Middle frontal gyrus (tissue), 1 donor: Measurements from ENCODE around the gene TESK2.
"Not testable (repeated sequence)": the region's sequence is repeated elsewhere in the genome, so short reads cannot be mapped to it uniquely, and the experiment has no call there.

Source experiments
- DNase-seq: peaks from one replicate; pipeline ENCODE4 v3.0.0-alpha.2; 2015; ENCODE audit warnings: low spot score; ENCODE audit errors: extremely low spot score

Gene TESK2

DNA sequence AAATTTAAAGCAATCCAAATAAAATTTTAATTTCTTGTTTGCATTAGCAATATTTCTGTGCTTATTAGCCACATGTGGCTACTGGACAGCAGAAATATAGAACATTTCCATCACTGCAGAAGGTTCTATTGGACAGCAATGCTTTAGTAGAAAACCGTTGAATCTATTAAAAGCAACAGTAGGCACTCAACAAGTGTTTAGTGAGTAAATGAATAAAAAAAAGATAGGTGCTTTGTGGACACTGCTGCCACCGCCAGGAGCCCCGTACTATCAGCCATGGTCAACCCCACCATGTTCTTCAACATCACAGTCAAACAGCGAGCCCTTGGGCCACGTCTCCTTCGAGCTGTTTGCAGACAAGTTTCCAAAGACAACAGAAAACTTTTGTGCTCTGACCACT, 76.2 kb downstream of the TESK2 start:
- DNase-seq: no peak

DNA sequence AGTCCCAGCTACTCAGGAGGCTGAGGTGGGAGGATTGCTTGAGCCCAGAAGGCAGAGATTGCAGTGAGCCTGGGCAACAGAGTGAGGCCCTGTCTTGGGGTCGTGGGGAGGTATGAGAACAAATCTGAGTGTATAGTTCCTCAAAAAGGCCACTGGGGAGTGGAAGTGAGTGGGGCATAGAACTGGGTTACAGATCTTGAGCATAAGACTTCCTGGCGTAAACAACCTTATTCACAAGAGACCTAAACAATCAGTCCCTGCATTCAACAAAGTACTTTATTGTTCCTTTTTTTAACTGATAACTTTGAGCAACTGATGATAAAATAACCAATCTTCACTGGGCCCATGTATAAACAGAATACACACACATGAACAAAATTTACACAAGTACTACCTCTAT, 78.1 kb downstream of the TESK2 start:
- DNase-seq: no peak

DNA sequence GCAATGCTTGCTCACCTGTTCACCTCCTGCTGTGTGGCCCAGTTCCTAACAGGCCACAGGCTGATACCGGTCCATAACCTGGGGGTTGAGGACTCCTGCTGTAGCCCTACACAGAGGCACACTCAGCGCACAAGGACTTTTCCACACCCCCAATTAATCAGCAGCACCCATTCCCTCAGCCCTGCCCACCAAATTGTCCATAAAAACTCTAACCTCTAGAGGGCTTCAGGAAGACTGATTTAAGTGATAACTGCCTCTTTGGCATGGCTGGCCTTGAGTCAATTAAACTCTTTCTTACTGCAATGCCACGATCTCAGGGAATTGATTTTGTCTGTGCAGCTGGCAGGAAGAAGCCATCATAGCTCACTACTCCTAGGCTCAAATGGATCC, 79.5 kb downstream of the TESK2 start:
- DNase-seq: no peak

DNA sequence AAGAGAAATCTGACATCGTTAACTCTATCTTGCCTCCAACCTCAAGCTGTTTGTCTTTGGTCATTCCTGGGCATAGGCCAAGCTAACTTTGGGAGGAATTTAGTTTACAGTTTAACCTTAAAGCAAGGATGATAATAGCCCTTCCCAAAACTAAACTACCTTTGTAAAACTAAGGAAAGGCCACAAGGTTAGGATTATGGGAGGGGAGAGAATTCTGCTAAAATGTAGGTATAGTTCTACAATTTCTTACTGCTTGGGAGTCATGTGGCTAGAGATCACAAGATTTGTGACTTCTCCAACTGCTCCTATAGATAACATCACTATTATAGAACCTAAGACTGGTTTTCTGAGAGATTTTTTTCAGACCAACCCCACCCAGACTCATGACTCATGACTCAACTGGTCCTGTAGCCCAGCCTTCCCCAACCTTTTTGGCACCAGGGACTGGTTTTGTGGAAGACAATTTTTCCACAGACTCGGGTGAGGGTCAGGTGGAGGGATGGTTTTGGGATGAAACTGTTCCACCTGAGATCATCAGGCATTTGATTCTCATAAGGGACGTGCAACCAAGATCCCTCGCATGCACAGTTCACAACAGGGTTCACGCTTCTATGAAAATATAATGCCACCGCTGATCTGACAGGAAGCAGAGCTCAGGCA, 80.0 kb downstream of the TESK2 start:
- DNase-seq: no peak

DNA sequence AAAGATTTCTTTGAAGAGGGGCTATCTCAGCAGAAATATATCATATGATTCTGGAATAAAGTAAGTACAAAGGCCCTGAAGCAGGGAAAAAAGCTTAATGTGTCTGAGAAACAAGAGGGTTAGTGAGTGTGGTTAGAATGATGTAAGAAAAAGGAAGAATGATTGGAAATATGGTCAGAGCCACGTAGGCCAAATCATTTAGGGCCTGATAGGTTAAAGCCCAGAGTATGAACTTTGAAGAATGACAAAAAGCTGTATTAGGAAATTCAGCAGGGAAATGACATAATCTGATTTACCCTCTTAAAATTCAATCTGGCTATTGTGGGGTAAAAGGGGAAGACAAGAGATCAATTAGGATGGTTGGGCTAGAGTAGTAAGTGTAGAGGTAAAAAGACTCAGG, 81.7 kb downstream of the TESK2 start:
- no peak for DNase-seq

DNA sequence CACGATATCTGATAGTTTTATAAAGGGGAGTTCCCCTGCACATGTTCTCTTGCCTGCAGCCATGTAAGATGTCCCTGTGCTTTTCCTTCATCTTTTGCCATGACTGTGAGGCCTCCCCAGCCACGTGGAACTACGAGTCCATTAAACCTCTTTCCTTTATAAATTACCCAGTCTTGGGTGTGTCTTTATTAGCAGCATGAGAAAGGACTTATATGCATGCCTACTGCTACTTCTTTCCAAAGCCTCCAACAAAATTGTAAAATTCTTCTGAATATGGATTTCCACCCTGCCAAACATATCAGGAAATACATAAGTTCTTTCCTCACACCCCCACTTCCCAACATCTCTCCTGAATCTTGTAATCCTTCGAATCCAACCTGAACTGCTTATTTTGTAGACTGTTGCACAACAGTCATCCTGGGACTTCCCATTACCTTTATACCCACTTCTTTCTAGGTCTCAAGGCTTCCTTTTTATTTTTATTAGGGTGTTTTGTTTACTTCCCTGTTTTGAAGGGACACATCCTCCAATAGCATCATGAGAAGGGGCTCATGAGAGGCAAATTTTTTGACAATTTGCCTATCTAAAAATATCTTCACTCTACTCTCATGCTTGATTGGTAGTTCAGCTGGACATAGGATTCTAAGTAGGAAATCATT, 83.2 kb downstream of the TESK2 start:
- DNase-seq: no peak

DNA sequence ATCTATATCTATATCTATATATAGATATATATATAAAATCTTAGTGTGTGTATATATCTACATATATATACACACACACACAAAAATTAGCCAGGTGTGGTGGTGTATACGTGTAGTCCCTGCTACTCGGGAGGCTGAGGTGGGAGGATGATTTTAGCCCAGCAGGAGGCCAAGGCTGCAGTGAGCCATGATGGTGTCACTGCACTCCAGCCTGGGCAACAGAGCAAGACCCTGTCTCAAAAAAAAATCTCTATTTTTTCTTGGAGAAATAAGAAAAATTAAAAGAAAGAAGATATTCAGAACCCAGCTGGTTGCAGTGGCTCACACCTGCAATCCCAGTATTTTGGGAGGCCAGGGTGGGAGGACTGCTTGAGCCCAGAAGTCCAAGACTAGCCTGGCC, 85.3 kb downstream of the TESK2 start:
- no peak for DNase-seq

DNA sequence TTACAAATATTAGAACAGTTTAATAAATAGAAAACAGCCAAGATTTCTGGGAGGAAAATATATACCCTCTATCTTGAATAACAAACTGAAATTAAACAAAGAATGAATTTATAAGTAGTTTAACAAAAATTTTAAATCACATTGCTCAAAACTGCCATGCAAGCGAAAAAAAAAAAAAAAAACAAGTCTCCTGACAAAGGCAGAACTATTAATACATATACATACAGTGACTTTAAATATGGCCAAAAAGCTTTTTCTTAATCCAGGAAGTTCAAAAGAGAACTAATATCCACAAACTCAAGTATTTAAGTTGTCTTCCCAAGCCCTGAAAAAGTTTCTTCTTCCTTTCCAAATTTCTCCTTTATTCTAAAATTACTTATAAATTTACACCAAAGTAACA, 87.2 kb downstream of the TESK2 start:
- DNase-seq: no peak

DNA sequence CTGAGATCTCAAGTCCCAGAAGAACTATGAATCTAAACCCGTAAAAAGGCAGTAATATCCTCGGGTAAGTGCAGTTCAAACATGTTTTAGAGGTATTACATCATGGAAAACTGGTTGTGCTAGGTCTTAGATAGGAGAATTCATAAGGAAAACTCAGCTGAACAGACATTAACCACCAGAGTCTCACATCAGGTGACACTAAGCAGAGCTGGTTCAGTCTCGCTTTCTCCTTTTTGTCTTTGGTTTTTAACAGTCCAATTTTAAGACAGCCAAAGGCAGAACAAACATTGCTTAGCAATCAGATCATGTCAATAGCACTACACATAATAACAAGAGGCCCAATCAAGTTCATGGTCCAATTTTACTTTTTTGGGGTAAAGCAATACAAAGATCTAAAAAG, 87.7 kb downstream of the TESK2 start:
- DNase-seq: no peak

DNA sequence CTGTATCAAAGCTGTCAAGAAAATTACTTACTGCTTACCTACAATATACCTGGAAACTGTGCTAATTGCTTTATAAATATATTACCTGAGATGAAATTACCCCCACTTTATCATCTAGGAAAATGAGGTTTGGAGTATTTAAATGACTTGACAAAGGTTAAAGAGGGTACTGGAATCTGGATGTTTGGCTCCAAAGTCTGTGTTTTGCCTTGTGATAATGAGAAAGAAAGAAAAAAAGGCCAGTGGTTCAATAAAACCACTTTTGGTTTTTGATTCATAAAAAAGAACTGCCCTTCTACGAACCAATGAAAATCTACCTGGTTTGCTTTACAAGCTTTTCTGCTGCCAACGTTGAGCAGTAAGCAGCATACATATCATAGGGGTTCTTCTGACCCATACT, 89.4 kb downstream of the TESK2 start:
- DNase-seq: no peak

DNA sequence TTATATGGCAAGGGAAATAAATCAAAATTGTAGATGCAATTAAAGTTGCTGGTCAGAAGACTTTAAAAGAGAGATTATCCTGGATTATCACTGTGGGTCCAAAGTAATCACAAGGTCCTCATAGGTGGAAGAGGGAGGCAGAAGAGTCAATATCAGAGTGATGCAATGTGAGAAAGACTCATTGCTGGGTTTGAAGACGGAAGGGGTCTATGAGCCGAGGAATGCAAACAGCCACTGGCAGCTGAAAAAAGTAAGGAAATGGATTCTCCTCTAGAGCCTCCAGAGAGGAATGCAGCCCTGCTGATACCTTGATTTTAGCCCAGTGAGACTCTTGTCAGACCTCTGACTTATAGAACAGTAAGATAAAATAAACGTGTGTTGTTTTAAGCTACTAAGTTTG, 90.9 kb downstream of the TESK2 start:
- DNase-seq: no peak

DNA sequence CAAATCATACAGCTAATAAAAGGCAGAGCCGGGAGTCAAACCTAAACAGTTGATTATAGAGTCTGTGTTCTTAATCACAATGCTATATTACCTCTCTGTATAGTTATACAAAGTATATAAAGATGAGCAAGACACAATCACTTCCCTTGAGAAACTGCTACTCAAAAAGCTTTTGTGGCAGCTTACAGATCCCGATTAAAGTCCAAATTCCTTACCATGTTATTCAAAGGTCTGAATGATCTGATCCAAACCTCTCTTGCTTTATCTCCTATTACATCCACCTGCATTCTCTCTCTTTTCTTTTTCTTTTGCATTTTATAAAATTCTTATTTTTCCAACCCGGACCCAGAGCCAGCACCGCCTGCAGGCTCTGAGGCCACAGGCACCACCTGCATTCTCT, 93.7 kb downstream of the TESK2 start:
- DNase-seq: no peak

DNA sequence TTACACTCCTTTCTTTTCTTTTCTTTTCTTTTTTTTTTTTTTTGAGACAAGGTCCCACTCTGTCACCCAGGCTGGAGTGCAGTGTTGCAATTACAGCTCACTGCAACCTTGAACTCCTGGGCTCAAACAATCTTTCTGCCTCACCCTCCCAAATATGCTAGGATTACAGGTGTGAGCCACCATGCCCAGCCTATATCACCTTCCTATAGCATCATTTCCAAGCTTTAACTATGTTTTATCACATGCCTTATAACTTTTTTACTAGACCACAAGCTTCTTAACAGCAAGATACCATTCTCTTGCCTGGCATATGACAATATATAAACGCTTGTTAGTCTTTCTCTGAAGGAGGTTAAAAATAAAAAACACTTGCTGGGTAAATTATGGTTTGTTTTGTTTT, 95.4 kb downstream of the TESK2 start:
- no peak for DNase-seq

DNA sequence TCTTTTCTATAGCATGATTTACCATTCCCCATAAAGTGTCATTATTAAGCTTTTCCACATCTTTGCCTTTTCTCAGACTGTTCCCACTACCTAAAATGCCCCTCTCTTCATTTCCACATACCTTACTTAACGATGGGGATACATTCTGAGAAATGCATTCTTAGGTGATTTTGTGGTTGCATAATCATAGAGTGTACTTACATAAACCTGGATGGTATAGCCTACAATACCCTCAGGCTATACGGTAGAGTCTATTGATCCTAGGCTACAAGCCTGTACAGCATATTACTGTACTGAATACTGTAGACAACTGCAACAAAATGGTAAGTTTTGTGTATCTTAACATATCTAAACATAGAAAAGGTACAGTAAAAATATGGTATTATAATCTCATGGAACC, 95.9 kb downstream of the TESK2 start:
- DNase-seq: no peak

DNA sequence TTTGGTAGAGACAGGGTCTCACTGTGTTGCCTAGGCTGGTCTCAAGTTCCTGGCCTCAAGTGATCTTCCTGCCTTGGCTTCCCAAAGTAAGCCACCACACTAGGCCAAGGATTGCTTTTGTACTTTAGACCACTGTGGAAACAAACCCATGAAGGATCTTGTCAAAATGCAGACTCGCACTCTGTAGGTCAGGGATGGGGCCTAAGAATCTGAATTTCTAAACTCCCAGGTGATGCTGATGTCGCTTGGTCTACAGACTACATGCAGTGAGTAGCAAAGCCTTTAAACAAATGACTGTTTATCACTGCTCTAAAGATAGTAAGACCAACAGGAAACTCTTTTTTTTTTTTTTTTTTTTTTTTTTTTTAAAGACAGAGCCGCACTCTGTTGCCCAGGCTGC, 96.6 kb downstream of the TESK2 start:
- DNase-seq: no peak

DNA sequence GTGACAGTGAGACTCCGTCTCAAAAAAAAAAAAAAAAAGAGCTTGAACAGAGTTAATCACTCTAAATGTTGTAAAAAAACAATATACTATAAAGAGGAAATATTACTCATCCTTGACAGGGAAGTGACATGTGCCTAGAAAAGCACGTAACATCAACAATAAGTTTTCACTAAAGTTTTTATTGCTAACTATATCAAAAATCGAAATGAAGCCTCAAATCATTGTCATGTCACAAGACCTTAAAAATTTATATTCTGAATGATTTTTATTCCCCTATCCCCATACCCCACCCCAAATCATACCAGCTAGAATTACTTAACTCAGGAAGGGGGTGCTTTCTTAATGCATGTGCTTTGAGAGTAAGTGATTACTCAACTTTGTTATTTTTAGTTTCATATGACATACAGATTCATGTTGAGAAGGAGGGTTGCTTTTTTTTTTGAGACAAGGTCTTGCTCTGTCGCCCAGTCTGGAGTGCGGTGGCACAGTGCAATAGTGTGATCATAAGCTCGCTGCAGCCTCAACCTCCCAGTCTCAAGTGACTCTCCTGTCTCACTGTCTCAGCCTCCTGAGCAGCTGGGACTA, 97.2 kb downstream of the TESK2 start:
- DNase-seq: no peak

DNA sequence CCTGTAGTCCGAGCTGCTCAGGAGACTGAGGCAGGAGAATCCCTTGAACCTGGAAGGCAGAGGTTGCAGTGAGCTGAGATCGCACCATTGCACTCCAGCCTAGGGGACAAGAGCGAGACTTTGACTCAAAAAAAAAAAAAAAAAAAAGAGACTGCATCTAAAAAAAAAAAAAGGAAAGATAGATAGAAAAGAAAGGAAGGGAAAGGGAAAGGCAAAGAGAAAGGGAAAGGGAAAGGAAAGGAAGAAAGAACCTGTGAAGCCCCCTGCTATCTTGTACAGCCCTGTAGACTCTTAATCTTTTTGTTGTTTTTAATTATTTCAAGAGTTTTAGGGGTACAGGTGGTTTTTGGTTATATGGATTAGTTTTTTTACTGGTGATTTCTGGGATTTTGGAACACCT, 104.7 kb downstream of the TESK2 start:
- no peak for DNase-seq

DNA sequence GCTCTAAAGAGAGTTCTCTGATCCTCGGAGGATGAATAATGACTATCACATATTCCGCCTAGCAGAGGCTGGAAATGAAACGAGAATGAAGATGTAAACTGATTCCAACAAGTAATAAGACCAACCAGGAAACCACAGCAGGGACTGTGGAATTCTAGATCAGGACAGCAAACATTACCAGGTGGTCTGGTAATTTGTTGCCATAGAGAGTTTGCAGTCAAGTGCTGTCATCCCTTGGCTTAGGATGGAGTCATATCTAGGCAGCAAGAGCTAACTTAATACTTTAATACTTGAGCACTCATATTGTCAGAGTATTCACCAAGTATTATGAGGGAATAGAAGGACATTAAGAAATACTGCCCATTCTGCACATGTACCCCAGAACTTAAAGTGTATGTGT, 105.7 kb downstream of the TESK2 start:
- DNase-seq: no peak

DNA sequence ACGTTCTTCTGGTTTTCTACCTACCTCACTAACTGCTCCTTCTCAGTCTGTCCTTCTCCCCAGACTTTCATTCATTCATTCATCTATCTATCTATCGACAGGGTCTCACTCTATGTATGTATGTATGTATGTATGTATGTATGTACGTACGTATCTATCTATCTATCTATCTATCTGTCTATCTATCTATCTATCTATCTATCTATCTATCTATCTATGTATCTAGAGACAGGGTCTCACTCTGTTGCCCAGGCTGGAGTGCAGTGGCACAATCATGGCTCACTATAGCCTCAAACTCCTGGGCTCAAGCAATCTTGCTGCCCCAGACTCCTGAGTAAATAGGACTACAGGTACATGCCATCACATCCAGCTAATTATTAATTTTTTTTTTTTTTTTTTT, 106.8 kb downstream of the TESK2 start:
- DNase-seq: not testable (repeated sequence)

DNA sequence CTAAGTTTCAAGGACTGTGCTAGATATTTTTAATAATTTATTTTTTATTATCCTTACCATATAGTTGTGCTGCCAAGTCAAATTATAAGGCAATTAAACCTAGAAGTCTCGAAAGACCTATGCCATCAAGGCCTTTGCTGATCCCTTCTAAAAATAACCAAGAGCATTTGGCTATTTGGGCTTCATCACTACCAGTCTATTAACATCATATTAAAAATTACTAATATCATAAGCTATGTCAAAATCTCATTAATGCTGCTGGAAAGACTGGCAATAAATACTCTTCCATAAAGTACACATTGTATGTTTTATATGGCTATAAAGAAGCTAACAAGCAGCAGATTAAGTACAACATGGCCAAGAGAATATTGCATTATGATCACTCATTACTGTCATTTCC, 107.8 kb downstream of the TESK2 start:
- DNase-seq: no peak

DNA sequence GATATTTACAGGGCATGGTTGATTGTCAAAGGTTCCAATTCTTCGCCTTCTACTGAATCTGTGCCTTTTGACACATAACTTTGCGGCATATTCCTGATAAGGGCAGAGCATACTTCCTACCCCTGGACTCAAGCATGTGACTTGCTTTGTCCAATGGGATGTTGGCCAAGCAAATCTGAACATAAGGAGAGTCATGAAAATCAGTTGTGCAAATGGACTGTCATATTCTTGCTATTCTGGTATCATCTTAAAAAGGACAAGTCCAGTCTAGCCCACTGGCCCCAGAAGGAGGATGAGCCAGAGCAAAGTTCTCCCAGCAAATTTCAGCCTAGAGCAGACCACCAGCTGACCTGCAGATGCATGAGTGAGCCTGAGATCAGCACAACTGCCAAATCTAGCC, 109.7 kb downstream of the TESK2 start:
- DNase-seq: no peak

DNA sequence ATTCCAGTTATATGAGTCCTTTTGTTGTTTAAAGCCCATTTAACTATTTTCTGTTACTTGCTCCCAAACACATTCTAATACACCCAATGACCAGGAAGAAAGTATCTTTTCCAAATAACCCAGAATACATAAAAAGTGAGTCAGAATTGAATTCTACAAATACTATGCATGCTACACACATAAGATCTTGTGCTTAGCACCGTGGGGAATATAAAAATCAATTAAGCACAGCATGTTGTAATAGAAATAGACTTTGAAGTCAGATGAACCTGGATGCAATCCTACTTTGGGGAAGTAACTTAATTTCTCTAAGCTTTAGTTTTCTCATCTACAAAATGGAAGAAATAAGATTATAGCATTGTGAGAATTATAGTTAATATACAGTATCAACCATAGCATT, 110.2 kb downstream of the TESK2 start:
- no peak for DNase-seq

DNA sequence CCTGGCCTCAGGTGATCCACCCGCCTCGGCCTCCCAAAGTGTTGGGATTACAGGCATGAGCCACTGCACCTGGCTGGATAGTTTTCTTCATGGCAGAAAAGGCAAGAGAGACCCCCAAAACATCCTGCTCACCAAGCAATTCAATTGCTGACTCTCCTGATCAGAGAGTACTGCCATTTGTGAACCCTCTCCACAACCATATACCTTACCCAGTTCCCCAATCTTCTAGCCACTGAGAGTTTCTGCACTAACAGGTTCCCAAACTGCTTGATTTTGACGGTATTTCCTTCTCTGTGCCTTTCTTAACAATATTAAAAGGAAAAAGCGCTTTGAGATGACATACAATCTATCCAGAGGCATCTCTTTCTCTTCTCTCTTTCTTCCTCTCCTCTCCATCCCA, 110.8 kb downstream of the TESK2 start:
- no peak for DNase-seq
